ENCODE data around the gene FLOT1.
"Not testable (repeated sequence)": the region's sequence is repeated elsewhere in the genome, so short reads cannot be mapped to it uniquely, and the experiment has no call there.

FLOT1 gene

GRCh38 chr6:30723843-30724741 lies 18.4 kb downstream of the FLOT1 start:
- not testable (repeated sequence) for DNase-seq (ENCODE audit: extremely low read depth in 1 of 2, low read depth in 1 of 2)

- not testable (repeated sequence) for DNase-seq (ENCODE audit: extremely low read depth in 1 of 2, low read depth in 1 of 2)
Observed at GRCh38 chr6:30723159-30723842, 19.2 kb downstream of the FLOT1 start.

GRCh38 chr6:30722280-30723112 lies 20.0 kb downstream of the FLOT1 start:
- no peak for DNase-seq (ENCODE audit: extremely low read depth in 1 of 2, low read depth in 1 of 2)

- not testable (repeated sequence) for DNase-seq (ENCODE audit: extremely low read depth in 1 of 2, low read depth in 1 of 2)
Observed at GRCh38 chr6:30722025-30722279, 20.5 kb downstream of the FLOT1 start.

GRCh38 chr6:30721198-30722024 lies 21.1 kb downstream of the FLOT1 start:
- peak; percentile 86 to 89 for DNase-seq (ENCODE audit: extremely low read depth in 1 of 2, low read depth in 1 of 2)

- no peak for DNase-seq (ENCODE audit: extremely low read depth in 1 of 2, low read depth in 1 of 2)
Observed at GRCh38 chr6:30720738-30721197, 21.7 kb downstream of the FLOT1 start.

GRCh38 chr6:30719791-30720737 lies 22.4 kb downstream of the FLOT1 start, which contains the start of gene TUBB:
TUBB (plus strand) TSS chr6:30720352; CDS start chr6:30720507, 155 bp downstream.
- peak; percentile 92 to 93 for DNase-seq (ENCODE audit: extremely low read depth in 1 of 2, low read depth in 1 of 2)

- DNase-seq (ENCODE audit: extremely low read depth in 1 of 2, low read depth in 1 of 2): no peak
Observed at GRCh38 chr6:30719356-30719755, 23.1 kb downstream of the FLOT1 start.

GRCh38 chr6:30717845-30718720 lies 24.4 kb downstream of the FLOT1 start:
- DNase-seq (ENCODE audit: extremely low read depth in 1 of 2, low read depth in 1 of 2): not testable (repeated sequence)

- DNase-seq (ENCODE audit: extremely low read depth in 1 of 2, low read depth in 1 of 2): peak; percentile 99 to 100
Observed at GRCh38 chr6:30717129-30717844, 25.2 kb downstream of the FLOT1 start, which contains the start of gene MDC1. MDC1 (minus strand) TSS chr6:30717281; CDS start chr6:30715175, 2,106 bp downstream.

GRCh38 chr6:30716879-30717128 lies 25.7 kb downstream of the FLOT1 start:
- DNase-seq (ENCODE audit: extremely low read depth in 1 of 2, low read depth in 1 of 2): no peak

GRCh38 chr6:30714263-30714662 lies 28.2 kb downstream of the FLOT1 start:
- DNase-seq (ENCODE audit: extremely low read depth in 1 of 2, low read depth in 1 of 2): no peak

GRCh38 chr6:30712441-30712945 lies 30.0 kb downstream of the FLOT1 start:
- DNase-seq (ENCODE audit: extremely low read depth in 1 of 2, low read depth in 1 of 2): no peak

- DNase-seq (ENCODE audit: extremely low read depth in 1 of 2, low read depth in 1 of 2): no peak
Observed at GRCh38 chr6:30711758-30712380, 30.6 kb downstream of the FLOT1 start.

GRCh38 chr6:30709101-30709868 lies 33.2 kb downstream of the FLOT1 start:
- DNase-seq (ENCODE audit: extremely low read depth in 1 of 2, low read depth in 1 of 2): no peak

- DNase-seq (ENCODE audit: extremely low read depth in 1 of 2, low read depth in 1 of 2): no peak
Observed at GRCh38 chr6:30707281-30707850, 35.1 kb downstream of the FLOT1 start.

All from stimulated activated CD8-positive, alpha-beta memory T cell treated with anti-CD3 and anti-CD28 coated beads, Interleukin-7, amount 100 ng/mL, for 48 hours (primary cell).